Tibial artery (tissue), 4 donors: ENCODE measurements around the gene MSI2.
"Not testable (repeated sequence)": the region's sequence is repeated elsewhere in the genome, so short reads cannot be mapped to it uniquely, and the experiment has no call there.

Experiments
- DNase-seq, 2 donors: peaks; one replicate each; pipeline ENCODE4 v3.0.0-alpha.2; 2019
- H3K27ac ChIP-seq, 2 donors: fragments of 200-600 bp; sonication (generic) in 1 of 2; 1 replicate in 1 of 2; 2 replicates in 1 of 2; pipeline ENCODE4 v1.5.1; 2018 to 2019; ENCODE audit warnings: mild to moderate bottlenecking in 1 of 2
- H3K27me3 ChIP-seq, 2 donors: fragments of 200-600 bp; sonication (generic) in 1 of 2; one replicate each; pipeline versions ENCODE4 v1.5.1 to v1.6.0; 2016 to 2019
- H3K36me3 ChIP-seq, 3 donors: fragments of 200-600 bp; sonication (generic) in 2 of 3; one replicate each; pipeline ENCODE4 v1.5.1; 2016 to 2019; ENCODE audit warnings: mild to moderate bottlenecking in 2 of 3
- H3K4me1 ChIP-seq, 4 donors: fragments of 200-600 bp; sonication (generic) in 2 of 4; 1 replicate in 3 of 4; 2 replicates in 1 of 4; pipeline ENCODE4 v1.5.1; 2016 to 2019
- H3K4me3 ChIP-seq, 2 donors: fragments of 200-600 bp; sonication (generic) in 1 of 2; 1 replicate in 1 of 2; 2 replicates in 1 of 2; pipeline ENCODE4 v1.5.1; 2018 to 2019; ENCODE audit warnings: mild to moderate bottlenecking in 2 of 2
- H3K9me3 ChIP-seq, 3 donors: fragments of 200-600 bp; sonication (generic) in 1 of 3; one replicate each; pipeline ENCODE4 v1.5.1; 2016 to 2019
- intact Hi-C: fragments of 100-400 bp; cut with DNase I; formaldehyde crosslinking; loops from one replicate; pipeline ENCODE4 v1.15.0; 2023; ENCODE audit warnings: low total_unique reads
- TF ChIP-seq, protein P1 (sequence below), 2 experiments: fragments of 200-600 bp in 1 of 2; fragments of 450-650 bp in 1 of 2; IDR thresholded peaks; one replicate each; pipeline ENCODE4 v1.5.1; 2017 to 2019; ENCODE audit warnings: antibody characterized with exemption in 2 of 2, mild to moderate bottlenecking in 1 of 2, moderate library complexity in 1 of 2

MSI2 gene

DNA sequence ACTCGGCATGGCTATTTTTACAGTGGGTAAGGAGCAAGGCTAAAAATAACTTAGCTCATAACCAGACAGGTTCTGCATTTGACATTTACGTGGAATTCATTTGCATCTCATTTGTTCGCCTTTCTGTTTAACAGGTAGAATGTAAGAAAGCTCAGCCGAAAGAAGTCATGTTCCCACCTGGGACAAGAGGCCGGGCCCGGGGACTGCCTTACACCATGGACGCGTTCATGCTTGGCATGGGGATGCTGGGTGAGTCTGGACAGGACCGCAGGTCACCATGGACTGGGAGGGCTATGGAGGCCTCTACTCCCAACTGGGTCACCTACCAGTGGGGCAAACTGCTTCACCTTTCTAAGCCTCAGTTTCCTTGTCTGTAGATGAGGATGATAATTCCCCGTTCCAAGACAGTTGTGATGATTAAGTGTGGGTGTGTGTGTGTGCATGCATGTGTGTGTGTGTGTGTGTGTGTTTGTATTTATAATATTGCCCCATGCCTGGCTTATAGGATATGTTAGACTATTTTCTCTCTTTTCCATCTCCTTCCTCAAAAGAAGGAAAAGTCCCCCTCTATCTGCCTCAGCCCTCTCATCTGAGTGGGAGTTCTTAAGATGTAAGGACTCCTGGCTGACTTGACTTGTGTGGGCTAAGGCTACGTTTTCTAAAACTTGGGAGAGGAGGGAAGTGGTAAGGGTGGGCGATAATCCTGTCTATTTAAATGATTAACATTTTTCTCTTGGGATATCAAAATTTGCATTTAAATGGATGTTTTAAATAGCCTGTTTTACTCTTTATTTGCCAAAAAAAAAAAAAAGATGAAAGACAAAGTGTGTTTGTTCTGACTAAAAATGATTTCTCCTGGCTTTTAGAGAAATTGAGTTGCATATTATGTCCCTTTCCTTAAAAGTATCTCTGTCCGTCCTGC is 359.8 kb downstream of the MSI2 start:
- no peaks in the 10 kb centered on the region for H3K36me3 ChIP-seq
- H3K4me3 ChIP-seq: no peak overlapping the region
- no peak overlapping the region for H3K27ac ChIP-seq
- H3K27me3 ChIP-seq: no peaks in the 10 kb centered on the region
- H3K4me1 ChIP-seq: no peaks in the 10 kb centered on the region
- intact Hi-C loops: no loop called here
- no peak for DNase-seq
- TF ChIP-seq, protein P1, sequence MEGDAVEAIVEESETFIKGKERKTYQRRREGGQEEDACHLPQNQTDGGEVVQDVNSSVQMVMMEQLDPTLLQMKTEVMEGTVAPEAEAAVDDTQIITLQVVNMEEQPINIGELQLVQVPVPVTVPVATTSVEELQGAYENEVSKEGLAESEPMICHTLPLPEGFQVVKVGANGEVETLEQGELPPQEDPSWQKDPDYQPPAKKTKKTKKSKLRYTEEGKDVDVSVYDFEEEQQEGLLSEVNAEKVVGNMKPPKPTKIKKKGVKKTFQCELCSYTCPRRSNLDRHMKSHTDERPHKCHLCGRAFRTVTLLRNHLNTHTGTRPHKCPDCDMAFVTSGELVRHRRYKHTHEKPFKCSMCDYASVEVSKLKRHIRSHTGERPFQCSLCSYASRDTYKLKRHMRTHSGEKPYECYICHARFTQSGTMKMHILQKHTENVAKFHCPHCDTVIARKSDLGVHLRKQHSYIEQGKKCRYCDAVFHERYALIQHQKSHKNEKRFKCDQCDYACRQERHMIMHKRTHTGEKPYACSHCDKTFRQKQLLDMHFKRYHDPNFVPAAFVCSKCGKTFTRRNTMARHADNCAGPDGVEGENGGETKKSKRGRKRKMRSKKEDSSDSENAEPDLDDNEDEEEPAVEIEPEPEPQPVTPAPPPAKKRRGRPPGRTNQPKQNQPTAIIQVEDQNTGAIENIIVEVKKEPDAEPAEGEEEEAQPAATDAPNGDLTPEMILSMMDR (IDR thresholded peaks at IDR 0.05): no peak
- H3K9me3 ChIP-seq: no peaks in the 10 kb centered on the region

DNA sequence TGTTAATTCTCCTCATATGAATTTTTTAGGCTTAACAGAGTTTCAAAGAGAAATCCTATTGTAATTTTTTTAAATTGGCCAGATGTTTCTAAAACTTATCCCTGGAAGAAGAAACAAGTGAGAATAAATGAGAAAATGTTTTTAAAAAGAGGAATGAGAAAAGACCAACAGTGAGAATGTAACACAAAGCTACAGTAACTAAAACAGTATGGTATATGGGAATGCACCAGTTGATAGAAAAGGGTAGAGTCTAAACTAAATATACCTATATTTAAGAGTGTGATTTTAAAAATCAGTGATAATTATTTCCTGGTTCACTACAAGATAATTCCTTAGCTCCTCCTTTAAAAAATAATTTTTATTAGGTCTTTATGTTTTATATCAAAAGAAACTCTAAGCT is 360.9 kb downstream of the MSI2 start:
- intact Hi-C loops: no loop called here
- TF ChIP-seq, protein P1 (IDR thresholded peaks at IDR 0.05): no peak
- no peaks in the 10 kb centered on the region for H3K27me3 ChIP-seq
- no peaks in the 10 kb centered on the region for H3K9me3 ChIP-seq
- no peak overlapping the region for H3K27ac ChIP-seq
- no peaks in the 10 kb centered on the region for H3K36me3 ChIP-seq
- no peak for DNase-seq
- H3K4me3 ChIP-seq: no peak overlapping the region
- no peaks in the 10 kb centered on the region for H3K4me1 ChIP-seq

DNA sequence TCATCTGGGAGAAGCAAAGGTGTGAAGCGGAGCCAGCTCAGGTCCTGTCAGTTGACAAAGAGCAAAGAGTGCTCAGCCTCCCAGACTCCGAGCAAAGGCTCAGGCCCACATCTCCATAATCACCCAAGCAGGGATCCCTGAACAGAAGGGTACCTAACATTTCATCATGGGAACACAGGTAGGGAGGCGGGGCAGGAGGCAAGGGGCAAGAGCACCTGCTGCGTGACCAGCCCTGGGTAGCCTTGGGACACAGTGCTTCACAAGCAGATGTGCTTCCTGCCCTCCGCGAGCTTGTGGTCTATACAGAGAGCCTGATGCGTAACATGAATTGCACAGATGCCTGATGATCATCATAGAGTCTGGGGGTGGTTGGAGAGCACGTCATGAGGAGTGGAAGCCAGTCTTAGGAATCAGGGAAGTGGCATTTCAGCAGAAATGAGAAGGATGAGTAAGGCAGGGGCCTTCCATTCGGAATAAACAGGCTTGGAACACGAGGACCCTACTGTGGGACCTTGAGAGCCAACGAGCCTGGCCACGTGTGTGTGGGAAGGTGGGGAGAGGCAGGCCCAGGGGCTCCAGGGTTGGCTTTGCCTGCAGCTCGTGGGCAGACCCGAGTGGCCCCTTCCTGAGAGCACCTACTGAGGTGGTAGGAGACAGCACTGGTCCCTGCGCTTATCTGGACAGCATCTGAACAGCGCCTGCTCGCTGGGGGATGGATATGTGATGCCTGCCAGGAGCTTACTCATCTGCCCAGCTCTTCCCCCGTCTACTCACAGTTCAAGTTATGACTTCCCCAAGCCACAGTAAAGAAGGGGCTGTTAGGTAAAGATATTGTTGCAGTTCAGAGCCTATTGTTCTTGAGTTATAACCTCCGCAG is 363.0 kb downstream of the MSI2 start:
- TF ChIP-seq, protein P1 (IDR thresholded peaks at IDR 0.05): no peak
- intact Hi-C loops: no loop called here

DNA sequence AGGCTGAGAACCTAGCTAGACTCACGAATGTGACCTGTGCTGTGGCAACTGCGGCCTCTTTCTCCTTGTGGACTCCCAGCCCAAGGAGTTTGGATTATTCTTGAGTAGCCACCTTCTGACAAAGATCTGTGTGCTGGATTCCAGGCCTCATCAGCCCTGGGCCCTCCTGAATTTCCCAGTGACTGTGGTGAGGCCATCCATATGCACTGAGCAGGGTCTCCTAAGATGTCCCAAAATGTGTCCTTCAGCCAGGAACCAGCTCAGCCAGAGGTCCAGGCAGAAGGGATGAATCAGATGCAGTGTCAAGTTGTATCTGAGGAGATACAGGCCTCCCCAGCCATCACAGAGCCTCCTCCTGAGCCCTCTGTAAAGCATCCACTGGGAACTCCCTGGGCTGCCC is 364.3 kb downstream of the MSI2 start:
- Histone ChIP-seq H3K27ac (no peak overlapping the region), H3K4me3 (no peak overlapping the region), H3K9me3 (no peaks in the 10 kb centered on the region), H3K4me1 (no peaks in the 10 kb centered on the region), H3K36me3 (no peaks in the 10 kb centered on the region), H3K27me3 (no peaks in the 10 kb centered on the region)
- peak in 1 of 2 donors; percentile 10 for DNase-seq
- TF ChIP-seq, protein P1 (IDR thresholded peaks at IDR 0.05): no peak
- intact Hi-C loops: no loop called here

More for the DNA sequence above, 363.0 kb downstream of the MSI2 start:
- DNase-seq: peak in 1 of 2 donors; percentile 40
- no peak overlapping the region for H3K27ac ChIP-seq
- no peaks in the 10 kb centered on the region for H3K4me1 ChIP-seq
- H3K4me3 ChIP-seq: no peak overlapping the region
- no peaks in the 10 kb centered on the region for H3K9me3 ChIP-seq
- no peaks in the 10 kb centered on the region for H3K27me3 ChIP-seq
- no peaks in the 10 kb centered on the region for H3K36me3 ChIP-seq

DNA sequence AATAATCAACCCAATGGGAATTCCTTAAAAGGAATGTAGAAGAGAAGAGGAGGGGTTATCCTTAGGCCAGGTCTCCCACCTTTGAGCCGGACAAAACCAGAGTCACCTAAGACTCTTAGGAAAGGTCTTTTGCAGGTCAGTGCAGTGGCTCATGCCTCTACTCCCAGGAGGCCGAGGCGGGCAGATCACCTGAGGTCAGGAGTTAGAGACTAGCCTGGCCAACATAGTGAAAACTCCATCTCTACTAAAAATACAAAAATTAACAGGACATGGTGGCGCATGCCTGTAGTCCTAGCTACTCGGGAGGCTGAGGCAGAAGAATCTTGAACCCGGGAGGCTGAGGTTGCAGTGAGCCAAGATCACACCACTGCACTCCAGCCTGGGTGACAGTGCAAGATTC is 365.5 kb downstream of the MSI2 start:
- H3K4me3 ChIP-seq, DNase-seq, H3K27ac ChIP-seq, H3K9me3 ChIP-seq, intact Hi-C loops, H3K36me3 ChIP-seq, H3K27me3 ChIP-seq, H3K4me1 ChIP-seq: not testable (repeated sequence)

DNA sequence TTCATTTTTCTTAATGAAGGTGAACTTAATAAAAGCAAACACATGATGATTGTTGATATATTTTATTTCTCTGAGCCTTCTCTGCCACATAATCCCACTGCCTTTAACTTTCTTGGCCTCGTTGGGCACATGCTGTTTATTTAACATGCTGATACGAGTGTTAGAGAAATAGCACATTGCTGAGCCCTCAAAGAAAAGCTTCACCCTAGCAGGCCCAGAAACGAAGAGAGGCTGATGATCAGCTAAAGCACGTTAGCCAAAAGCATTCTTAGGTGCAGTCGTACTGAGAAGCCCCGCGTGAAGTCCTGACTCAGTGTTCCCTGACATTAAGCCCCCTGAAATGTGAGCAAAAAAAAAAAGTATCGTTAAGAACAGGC is 366.0 kb downstream of the MSI2 start:
- no peaks in the 10 kb centered on the region for H3K9me3 ChIP-seq
- peaks cover 0 to 1% (median 0%) of the 10 kb centered on the region in 3 donors for H3K36me3 ChIP-seq
- no peaks in the 10 kb centered on the region for H3K4me1 ChIP-seq
- no peaks in the 10 kb centered on the region for H3K27me3 ChIP-seq
- intact Hi-C loops: no loop called here
- H3K27ac ChIP-seq: no peak overlapping the region
- no peak for DNase-seq
- TF ChIP-seq, protein P1 (IDR thresholded peaks at IDR 0.05): no peak
- H3K4me3 ChIP-seq: no peak overlapping the region
